ENCODE results near the gene ZNF282.

GRCh38 chr7:149214020-149214720 lies 18.8 kb downstream of the ZNF282 start:
- TF ChIP-seq CTCF (IDR thresholded peaks at IDR 0.05; ENCODE audit: insufficient read depth, low read length, poor library complexity, severe bottlenecking) (no peak), EZH2phosphoT487 (conservative IDR thresholded peaks at IDR 0.05; ENCODE audit: low read length) (no peak)

All from SU-DHL-6 (cell line).